Stimulated activated CD4-positive, alpha-beta T cell treated with anti-CD3 and anti-CD28 coated beads, TNF-alpha, amount 100 ng/mL, for 48 hours (primary cell): ENCODE results near the gene TCERG1L.

Source experiments
- DNase-seq, 3 donors: peaks; one replicate each; pipeline ENCODE4 v3.0.0-alpha.2; 2020; ENCODE audit warnings: low read depth in 3 of 3

Gene TCERG1L

DNA sequence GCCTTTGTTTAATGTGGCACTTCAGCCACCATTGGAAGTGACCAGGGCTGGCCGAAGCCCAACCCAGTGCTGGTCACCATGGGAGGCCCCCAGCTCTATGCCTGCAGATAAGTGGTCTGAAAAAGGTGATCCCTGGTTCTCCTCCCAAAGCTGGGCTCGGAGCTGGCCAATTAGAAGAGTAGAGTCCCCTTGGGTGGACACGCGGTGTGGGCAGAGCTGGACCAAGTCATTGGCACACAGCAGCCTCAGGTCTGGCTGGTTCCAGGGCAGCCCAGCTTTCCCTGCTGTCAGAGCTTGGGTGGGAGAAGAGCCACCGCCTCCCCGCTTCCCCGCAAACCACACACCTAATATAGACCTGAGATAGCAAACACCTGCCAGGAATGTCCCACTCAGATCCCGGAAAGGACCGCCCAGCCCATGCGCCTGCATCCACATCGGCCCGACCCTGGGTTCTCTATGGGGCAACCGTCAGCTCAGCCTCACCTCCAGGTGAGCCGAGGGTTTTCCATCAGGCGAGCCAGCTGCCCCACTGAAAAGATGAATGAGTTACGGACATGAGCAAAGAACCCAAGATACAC is 84.3 kb downstream of the TCERG1L start:
- no peak for DNase-seq

DNA sequence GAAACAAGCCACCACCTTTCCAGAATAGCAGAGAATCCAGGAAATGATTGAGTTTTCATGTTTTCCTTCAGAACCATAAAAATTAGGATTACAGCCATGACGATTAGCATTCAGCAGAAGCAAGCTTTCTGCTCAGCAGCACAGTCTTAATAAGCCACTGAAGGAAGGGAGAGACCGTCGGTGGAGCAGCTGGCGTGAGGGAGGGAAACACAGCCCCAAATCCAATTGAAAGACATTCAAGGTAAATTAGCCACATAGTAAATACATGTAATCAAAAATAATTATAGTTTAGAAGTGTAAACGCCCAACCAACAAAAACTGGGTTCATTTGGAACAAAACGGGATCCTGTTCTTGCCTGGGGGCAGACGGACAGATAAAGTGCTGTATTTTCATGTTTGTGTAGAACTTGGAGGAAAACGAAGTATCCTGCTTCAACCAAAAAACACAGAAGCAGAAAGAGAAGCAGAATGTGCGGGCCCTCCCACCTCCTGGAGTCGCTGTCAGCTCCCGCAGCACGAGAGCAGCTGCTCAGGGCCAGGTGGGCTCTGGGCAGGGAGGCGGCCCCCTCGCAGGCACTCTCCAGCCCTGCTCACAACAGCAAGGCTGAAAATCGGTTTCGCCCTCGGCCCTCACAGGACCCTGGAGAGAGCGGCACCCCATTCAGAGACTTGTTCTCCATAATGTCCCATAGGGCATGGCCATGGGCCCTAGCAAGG is 84.9 kb downstream of the TCERG1L start:
- DNase-seq = no peak

DNA sequence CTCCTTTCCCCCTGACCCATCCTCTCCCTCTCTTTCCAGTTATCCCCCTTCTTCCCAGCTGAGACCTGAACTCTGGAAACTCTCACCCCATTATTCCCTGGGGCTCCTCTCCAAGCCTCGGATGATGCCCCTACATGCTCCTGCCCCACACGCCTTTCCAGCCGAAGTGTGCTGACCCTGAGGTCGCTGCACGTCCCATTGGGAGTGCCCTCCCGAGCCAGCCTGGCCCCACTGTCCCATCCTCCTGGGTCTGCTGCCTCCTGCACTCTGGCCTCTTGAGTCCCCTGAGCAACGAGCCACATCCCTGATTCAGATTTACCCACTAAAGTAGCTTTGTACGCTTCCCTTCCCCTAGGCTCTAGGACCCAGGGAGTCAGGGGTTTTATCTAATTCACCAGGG is 87.4 kb downstream of the TCERG1L start:
- DNase-seq = no peak

DNA sequence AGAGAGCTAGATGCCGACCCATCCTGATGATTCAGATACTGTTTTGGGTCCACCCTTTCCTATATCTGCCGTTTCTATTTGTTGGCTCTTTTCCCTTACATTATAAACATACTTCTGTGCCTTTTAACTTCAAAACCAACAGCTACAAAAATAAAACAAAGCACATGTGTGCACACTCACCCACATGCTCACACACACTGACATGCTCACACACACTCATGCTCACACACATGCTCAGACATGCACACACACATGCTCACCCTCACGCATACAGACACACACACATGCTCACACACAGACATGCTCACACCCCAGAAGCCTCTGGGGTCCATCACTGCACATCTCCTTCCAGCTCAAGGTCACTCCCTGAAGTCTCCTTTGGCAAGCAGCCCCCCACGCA is 88.1 kb downstream of the TCERG1L start:
- DNase-seq = no peak

DNA sequence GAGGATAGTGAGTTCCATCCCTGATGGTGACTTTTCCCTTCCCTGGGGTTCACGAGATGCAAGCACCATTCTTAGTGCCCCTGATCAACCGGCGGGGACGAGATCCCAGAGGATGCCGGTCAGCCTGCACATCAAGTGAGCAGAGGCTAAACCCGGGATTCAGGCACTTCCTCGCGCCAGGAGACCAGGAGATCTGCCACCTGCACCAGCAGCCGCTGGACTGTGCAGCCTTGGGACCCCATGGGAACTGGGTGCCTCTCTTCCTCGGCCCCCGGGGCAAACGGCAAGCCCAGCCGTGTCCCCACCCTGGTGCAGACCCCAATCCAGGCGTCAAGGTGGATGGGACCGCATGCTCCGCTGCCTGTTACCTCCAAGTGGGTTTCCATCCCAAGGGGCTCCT is 88.5 kb downstream of the TCERG1L start:
- DNase-seq = no peak

DNA sequence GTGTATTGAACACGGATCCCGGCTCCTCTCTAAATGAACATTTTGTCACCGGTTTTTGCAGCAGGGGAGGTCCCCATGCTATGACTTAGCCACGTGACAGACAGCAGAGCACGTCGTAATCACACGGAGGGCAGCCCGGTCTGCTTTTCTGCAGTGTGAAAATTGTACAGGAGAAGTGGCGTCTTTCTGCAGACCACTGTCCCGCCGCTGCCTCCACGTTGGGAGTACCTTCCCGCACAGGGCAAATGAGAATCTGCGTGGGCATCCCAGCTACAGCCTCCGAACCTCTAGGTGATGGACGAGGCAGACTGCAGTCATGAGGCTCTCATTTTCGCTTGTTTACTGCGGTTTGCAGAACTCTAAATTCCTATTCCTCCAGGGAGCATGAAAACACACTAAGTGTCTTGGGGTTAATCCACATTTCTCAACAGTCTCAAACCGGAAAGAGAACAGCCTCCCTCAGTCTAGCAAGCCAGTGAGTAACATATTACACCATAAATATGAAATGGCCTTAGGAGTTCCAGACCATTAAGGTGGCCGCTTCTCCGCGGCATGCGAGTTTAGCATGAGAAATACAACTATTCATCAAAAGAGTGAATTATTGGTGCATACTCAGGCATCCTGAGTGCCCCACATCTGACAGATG is 89.8 kb downstream of the TCERG1L start:
- DNase-seq = no peak

DNA sequence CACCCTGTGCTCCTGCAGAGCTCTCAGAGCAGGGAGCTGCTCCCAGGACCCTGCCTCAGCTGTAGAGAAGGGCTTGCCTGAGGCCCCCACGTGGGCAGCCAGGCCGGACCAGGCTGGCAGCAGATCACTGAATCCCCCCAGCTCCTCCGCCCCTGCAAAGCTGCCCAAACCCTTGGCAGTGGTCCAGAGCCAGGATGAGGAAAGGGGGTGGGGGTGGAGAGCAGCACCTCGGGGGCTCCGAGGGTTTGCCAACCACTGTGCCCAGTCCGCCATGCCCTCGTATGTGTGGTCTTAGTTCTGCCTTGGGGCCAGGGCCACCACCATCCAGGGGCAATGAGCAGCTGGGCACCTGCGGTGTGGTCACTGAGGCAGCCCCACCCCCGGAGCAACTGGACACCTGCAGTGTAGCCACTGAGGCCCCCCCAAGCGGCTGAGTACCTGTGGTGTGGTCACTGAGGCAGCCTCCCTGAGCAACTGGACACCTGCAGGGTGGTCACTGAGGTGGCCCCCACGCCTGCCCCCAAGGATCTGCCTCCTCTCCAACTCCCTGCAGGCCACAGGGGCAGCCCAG is 90.8 kb downstream of the TCERG1L start:
- no peak for DNase-seq

DNA sequence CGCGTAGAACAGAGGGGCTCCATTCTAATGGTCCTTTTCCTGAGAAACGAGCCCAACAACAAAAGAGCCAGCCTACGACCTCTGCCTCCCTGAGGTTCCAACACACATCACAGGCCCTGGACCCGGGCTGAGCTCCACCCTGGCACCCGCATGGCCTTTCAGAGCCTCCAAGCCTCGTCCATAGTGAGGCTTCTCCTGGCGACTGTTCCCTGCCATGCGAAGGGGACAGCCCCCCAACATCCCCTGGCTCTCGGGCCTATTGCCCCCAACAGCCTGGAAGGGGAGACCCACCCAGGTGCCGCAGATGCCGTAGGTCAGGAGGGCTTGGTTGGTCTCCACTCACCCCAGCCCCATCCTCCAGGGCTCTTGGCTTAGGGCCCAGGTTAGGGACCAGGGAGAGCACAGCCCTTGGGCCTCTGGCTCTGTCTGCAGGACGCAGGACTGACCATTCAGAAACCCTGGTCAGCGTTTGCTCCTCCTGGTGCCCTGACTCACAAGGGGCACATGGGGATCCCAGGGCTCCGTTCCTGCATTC is 91.5 kb downstream of the TCERG1L start:
- no peak for DNase-seq

DNA sequence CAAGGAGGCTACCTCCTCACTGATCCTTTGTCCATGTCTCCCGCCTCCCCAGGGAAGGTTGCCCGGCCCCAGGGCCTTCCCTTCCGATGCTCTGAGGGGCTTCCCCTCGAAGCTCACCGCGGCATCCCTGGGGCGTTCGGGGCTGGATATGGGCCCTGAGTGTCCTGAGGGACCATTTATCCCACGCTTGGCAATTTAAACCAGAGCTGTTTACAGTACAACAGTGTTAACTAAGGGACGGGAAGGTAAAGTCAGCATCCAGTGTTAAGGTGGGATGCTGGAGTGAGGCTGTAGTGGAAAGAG is 92.0 kb downstream of the TCERG1L start:
- no peak for DNase-seq

DNA sequence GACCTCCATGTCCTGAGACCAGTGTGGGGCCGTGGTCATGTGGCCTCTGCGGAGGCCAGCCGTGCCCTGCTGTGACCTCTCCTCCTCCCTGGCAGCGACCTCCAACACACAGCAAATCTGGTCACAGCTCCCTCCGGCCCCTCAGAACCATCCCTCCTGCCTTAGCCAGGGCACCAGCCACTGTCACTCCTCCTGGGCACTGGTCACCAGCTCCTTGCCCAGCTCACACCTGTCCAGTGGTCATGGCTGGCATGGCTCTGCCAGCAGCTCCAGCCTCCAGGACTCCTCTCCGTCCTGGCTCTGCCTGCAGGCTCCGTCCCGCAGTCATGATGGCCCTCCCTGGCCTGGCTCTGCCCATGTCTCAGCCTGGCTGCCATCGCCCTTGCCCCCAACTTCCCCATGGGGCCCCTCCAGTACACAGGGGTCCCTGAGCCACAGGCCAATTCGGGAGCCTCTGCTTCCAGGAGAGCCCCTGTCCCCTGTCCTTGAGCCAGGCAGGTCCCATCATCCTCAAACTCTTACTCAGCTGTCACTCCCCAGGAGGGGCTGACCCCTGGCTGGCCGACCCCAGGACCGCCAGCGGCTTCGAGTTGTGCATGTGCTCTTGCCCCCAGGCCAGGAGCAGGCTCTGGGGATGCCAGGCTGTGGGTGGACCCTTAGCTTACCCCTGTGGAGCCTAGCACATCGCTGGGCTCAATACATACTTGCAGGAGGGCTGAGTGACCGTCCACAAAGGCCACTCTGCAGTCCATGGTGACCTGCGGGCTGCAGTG is 92.5 kb downstream of the TCERG1L start:
- no peak for DNase-seq

DNA sequence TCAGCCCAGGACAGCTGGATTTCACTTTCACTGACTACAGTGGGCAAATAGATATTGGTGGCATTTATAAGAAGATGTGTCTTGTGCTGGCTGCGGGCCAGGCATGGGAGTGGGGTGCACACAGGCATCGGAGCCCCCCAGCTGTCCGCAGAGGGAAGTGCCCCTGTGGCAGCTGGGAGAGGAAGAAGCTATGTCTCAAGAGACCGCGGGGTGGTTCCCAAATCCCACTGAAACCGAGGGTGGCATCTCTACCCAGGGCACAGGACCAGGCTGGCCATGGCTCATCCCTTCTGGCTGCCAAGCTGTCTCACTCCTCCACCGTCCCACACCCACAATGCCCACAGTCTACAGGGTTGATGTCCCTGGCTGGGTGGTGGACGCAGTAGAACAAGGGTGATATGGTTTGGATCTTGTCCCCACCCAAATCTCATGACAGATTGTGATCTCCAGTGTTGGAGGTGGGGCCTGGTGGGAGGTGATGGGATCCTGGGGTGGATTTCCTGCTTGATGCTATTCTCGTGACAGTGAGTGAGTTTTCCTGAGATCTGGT is 94.8 kb downstream of the TCERG1L start:
- no peak for DNase-seq

DNA sequence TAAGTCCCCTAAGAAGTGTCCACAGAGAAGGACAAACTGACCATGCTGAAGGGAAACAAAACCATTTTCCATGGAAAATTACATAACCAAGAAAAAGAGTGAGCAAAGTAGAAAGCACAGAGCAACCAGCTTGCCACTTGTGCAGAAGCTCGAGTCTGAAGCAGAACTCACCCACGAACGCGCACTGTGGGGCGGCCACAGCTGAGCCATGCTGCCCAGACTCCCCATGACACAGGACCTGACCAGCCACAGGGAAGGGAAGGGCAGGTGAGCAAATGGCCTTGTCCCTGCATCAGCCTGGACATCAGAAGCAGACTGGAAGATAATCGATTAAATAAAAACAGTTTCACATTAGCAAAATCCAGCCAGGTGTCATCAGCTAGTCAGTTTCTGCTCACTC is 95.7 kb downstream of the TCERG1L start:
- no peak for DNase-seq

DNA sequence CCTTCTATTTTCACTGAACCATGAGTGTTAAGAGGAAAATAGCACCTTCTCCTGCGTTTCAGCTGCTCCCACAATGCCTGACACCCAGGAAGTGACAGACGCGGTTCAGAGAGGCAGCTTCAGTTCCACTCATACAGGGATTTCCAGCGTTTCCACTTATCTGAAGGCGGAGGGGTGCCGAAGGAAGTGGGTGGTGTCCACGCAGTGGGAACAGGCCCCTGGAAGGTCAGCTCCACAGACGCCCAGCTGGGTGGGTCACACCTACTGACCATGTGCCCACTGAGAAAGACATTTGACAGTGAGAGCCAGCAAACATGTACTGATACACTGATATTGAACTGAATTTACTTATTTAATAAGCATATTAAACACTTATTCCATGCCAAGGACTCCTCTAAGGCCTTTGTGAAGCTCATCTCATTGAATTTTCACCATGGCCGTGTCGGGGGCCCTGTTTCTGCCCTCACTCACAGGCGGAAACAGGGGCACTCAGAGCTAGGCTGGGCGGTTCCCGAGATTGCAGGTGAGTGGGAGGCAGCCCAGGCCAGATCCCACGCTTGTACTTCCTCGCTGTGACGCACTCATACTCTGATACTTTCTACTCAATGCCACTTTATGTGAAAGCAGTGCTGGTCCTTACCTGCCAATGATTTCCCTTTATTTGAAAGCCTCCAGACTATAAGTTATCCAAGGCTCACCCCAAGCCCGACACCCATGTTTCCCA is 96.8 kb downstream of the TCERG1L start:
- no peak for DNase-seq

DNA sequence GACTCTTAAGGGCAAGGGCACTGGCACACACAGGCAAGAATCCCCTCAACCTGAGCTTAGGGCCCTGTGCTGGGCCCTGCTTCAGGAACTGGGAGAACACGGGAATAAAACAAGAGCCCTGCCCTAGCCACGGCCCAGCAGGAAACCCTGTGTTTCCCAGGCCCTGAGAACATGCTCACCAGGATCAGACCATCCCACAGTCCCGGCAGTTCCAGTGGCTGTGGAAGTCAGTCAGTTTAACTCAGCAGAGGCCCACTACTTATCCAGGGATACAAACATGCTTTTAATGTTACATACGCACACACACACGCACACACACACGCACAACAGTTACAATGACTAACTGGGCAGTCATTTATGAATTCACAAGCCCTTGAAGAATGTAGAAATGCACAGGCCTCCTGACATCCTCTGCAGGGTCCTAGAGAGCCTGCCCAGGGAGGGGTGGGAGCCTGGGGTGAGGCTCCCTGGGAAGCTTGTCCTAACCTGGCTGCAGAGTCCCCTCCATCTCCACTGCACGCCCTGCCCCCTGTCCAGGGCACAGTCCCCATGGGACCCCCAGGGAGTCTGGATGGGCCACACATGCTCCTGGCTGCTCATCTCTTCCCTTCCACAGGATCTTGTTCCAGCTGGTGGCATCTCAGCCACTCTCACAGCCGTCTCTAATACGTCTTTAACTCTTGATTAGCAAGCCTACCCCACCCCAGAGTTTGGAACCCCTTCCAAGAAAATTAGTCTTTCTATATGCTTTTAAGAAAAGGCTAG is 97.6 kb downstream of the TCERG1L start:
- DNase-seq = no peak

DNA sequence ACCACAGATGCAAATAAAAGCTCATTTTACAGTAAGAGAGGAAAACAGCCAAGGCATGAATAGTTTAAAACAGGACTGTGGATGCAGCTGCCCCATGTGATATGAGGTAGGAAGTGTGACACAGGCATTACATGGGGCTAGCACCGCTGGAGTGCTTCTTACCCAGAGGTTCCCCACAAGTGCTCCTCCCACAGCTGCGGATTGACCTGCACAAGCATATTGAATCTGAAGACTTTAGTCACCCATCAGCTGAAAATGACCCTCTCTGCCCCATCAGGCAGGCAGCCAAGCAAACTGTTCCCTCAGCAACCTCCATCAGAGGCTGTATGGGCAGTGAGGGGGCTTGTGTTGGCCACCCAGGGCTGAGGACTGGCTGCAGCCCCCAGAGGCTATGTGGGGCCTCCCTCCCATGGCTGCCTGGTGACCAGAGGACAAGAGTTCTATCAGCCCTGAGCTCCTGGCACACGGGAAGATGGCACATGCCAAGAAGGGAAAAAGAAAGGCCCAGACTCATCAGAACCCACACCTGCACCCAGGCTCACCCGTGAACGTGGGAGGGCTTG is 98.7 kb downstream of the TCERG1L start:
- DNase-seq = no peak

DNA sequence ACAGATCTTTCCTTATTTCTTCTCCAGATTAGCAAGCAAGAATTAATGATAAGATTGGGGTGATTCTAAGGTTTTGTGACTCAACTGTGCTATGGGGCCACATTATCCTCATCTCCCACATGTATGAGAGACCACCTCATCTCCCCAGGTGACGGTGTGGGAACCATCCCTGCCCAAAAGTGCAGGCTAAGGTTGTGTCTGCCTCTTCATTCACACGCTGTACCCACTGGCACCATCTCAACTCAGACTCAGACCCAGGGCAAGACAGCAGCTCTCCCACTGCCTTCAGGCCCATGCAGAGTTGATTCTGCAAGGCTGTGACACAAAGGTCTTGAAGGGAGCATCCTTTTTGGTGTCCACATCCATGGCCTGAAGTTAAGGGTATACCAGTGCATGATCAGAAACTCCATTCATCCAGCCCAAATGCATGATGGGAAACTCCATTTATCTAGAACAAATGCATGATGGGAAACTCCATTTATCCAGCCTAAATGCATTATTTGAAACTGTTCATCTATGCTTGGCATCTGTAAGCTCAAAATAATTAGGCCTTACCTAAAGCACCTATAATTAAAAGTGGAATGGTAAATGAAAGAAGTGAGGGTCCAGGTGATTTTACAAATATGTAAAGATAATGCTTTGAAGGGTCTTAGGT is 99.4 kb downstream of the TCERG1L start:
- DNase-seq = no peak

DNA sequence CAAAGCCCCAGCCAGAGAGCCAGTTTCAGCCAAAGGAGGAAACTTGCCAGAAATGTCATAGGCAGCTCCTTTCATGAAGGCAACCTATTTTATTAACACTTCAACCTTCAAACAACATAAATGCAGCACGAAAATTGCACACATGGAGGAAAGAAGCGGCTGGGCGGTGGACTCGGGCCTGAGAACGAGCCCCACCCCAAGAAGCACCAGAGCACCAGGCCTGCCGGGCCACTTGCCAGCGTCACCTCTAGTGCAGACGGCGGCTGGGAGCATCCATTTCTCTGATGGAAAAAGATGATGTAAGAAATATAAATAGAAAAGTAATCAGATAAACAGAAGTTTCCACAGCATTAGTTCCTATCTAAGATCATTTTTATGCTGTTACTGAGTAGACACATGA is 100.0 kb downstream of the TCERG1L start:
- DNase-seq = no peak

DNA sequence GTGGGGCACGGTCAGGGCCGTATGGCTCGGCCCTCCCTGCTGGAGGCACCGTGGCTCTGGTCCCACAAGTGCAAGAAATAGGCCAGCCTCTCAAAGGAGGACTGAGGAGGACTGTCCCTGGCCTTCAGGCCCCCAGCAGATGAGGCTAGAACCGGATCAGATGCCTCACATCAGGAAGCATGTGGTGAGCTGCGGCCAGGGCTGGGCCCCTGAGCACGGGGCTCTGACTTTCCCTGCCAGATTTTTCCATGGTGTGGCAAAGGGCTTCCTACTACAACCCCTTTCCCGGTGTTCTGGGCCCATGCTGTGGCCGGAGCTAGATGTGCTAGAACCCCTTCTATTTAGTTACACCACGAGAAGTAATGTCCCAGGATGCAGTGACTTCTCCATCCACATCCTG is 100.4 kb downstream of the TCERG1L start:
- no peak for DNase-seq

DNA sequence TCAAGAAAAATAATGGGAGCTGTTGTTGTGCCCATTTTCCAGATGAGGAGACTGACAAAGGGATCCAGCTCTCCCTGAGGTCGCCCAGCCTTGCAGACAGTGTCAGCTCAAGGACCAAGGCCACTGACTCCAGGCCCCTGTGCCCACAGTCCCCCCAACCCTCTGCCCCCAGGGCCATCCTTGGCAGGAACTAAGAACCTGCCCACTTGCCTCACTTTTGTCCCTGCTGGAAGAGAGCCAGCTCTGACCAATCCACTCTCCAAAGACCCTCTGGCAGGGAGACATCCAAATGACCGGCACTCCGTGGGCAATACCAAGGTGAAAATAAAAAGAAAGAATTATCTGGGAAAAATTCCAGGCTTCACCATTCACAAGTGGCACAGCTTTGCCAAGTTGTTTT is 101.3 kb downstream of the TCERG1L start:
- DNase-seq = no peak
